GM19455 (cell line): ENCODE measurements around the gene FLVCR2.
A peak's percentile ranks its signal among the peaks of the same experiment; 100 is the strongest.

Experiments
- ATAC-seq: cut with Tn5 transposase; IDR thresholded peaks from one replicate; pipeline ENCODE4 v1.9.1; 2021; ENCODE audit not compliant: unreplicated experiment

The FLVCR2 gene

DNA sequence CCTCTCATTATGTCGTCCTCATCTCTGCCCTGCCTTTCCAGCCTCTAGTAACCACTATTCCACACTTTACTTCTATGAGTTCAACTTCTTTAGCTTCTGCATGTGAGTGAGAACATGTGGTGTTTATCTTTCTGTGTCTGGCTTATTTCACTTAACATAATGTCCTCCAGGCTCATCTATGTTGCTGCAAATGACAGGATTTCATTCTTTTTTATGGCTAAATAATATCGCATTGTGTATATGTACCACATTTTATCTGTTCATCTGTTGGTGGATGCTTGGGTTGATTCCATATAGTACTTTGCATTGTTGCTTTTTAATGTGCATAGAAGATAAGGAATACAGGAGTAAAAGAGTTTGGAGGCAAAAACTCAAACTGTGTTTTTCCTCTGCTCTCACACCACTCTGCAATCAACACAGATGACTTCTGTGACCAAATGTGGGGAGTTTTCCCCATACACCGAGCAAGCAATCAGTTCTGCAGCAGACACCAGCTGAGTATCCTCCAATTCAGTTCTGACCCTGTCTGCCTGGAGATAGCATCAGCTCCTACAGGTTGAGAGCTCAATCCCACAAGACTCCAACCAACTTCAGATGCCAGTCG lies 24.6 kb upstream of the FLVCR2 start:
- no peak for ATAC-seq

- ATAC-seq = no peak
Observed at GRCh38 chr14:75554482-75554881, 23.9 kb upstream of the FLVCR2 start.

DNA sequence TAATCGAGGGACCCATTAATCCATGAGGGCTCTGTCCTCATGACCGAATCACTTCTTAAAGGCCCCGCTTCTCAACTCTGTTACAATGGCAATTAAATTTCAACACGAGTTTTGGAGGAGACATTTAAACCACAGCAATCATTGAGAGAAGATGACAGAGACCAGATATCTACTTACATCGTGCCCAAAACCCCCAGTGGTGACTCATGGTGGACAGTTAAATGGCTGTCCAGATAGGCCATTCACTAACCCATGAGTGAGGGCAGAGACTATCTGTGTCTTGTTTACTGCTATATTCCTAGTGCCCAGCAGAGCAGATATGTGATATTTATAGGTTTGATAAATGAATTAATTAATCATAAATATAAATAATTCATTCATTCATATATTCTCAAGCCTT lies 20.0 kb upstream of the FLVCR2 start:
- ATAC-seq = no peak

- no peak for ATAC-seq
Observed at GRCh38 chr14:75559045-75559444, 19.4 kb upstream of the FLVCR2 start.

DNA sequence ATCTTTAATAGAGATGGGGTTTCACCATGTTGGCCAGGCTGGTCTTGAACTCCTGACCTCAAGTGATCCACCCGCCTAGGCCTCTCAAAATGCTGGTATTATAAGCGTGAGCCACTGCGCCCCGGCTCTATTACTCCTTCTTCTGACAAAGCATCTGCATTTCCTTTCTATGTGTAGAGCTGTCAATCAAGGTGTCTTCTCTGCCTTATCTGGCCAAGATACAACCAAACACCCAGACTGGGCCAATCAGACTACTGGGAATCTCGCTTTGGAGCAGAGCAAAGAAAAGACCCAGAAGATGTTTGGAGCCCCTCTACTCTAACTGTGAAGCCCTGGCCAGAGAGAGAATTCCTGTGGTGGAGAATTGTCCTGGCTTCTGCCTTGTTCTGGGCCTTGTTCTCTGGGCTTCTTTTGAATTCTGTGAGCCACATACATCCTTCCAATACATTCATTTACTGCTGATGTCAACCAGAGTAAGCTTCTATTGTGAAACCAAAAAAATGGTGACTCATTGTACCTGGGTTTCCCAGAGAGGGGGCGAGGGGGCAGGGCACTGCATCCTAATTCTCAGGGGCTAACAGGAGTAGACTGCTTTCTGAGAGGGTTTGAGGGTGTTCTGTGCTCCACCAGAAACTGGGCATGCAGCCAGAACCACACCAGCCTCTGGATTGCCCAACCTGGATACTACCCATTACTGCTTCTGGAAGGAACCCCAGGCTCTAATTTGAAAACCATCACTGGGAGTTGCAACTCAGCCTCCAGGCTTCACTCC lies 18.8 kb upstream of the FLVCR2 start:
- no peak for ATAC-seq

DNA sequence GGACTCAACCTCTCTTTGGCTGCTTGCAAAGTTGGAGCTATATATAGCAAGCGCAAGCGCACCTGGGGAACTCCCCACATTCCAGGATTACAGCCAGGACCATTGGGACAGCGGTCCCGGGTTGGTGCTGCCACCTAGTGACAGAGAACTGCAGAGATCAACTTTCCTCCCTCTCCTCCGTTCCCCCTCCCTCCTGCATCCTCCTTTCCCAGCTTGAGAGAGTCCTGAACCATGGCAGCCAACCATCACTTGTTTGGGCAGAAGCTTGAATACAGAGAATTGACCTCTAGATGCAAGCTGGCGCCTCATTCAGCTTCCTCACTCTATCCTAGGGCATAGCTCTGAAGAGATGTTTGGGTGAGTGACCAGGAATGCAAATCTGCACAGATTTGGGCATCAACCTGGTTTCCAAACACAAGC lies 17.4 kb upstream of the FLVCR2 start:
- ATAC-seq = no peak

- no peak for ATAC-seq
Observed at GRCh38 chr14:75562089-75562488, 16.3 kb upstream of the FLVCR2 start.

DNA sequence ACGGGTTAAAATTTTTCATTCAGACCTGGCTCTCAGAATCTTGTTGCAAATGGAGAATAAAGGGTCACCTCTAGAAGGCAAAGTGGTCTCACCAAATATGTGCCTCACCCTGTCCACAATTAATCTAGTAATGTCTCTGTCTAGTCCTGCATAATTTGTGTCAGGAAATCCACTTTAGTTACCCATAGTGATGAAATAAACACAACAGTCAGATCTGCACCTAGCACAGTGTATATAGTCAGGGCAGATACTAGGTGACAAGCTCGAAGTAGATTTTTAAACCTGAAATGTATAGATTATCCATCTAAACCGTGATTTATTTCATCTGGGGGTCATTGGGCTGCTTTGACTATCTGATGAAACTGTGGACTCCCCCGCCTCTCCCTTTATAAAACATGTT lies 15.9 kb upstream of the FLVCR2 start:
- no peak for ATAC-seq

- ATAC-seq = no peak
Observed at GRCh38 chr14:75563931-75564330, 14.5 kb upstream of the FLVCR2 start.

GRCh38 chr14:75565056-75565455 lies 13.4 kb upstream of the FLVCR2 start:
- no peak for ATAC-seq

DNA sequence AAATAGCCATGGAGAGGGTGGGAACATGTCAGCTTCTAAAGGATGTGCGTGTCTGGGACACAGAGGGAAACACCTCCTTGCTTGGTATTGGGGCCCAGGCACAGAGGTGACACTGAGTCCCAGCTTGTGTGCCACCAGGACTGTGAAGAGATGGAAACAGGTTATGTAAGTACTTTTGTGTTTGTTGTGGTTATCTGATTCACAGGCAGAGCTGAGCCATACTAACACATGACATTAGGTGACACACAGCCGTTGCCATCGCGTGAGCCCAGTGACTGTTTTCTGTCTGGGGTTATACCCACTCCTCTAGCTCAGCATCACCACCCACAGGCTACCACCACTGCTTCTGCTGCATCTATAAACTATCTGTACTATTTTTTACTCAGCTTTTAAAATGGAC lies 12.1 kb upstream of the FLVCR2 start:
- no peak for ATAC-seq

- ATAC-seq = no peak
Observed at GRCh38 chr14:75566752-75567151, 11.7 kb upstream of the FLVCR2 start.

DNA sequence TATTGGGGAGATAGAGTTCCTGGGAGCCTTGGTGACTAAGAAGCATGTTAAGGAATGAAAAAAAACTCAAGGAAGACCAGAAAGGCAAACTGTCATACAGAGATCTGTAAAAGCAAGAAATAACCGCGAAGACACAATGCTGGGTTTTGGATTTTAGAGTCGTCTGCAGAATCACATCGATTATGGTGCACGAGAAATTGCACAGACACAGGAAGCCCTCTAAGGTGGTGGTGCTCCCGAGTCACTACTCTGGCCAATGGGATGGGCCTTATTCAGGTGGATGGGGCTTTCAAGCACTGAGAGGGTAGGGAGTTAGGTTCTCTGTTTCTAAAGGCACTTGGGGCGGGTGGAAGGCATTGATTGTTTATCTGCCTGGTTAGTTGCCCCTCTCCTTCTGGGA lies 10.3 kb upstream of the FLVCR2 start:
- ATAC-seq = no peak

GRCh38 chr14:75568791-75569190 lies 9.6 kb upstream of the FLVCR2 start:
- no peak for ATAC-seq

DNA sequence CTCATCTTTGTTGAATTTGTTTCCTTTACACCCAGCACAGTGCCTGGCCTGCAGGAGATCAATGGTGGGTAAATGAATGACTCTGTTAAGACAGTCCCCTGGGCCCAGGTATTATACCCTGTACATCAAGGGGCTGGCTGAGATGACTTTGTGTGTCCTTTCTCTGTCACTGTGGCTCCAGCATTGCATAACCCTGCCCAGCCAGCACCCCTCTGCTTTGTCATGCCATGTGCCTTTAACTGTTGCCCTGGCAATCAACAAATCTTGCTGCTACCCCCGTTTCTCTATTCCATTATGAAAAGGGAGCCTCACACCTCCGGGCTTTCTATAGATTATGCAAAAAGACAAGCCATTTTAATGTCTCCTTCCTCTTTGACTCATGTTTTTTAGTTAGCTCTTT lies 7.6 kb upstream of the FLVCR2 start:
- ATAC-seq = no peak

GRCh38 chr14:75572104-75572503 lies 6.3 kb upstream of the FLVCR2 start:
- ATAC-seq = no peak

GRCh38 chr14:75577090-75577489 lies 1.3 kb upstream of the FLVCR2 start:
- ATAC-seq = no peak

DNA sequence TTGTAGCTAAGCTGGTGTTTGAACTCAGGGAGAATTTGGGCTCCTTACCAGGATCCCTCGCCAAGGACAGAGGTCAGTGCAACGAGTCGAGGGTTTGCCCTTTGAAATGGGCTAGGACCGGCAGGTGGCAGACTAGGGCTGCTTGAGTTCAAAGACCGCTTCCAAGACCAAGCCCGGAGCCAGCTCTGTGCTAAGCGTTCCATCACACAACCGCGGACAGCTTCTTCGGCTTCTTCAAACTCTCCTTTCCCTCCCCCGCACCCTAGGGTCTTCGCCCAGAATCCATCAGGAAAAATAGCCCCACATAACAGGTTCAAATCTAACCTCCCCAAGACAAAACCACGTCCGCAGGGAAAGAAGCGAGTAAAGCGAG lies 705 bp upstream of the FLVCR2 start:
- peak; percentile 66 for ATAC-seq

DNA sequence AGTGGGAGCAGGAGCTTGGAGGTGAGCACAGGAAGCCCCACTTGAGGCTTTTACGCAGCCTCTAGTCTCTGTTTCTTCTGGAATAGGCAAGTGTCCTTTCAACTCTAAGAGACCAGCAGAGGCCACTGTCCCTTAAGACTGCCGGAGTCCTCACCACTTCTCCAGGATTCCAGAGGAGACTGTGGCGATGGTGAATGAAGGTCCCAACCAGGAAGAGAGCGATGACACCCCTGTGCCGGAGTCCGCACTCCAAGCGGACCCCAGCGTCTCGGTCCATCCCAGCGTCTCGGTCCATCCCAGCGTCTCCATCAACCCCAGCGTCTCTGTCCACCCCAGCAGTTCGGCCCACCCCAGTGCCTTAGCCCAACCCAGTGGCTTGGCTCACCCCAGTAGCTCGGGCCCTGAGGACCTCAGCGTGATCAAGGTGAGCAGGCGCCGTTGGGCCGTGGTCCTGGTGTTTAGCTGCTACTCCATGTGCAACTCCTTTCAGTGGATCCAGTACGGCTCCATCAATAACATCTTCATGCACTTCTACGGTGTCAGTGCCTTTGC lies 442 bp downstream of the FLVCR2 start:
- no peak for ATAC-seq

GRCh38 chr14:75579338-75579864 lies 981 bp downstream of the FLVCR2 start:
- no peak for ATAC-seq

DNA sequence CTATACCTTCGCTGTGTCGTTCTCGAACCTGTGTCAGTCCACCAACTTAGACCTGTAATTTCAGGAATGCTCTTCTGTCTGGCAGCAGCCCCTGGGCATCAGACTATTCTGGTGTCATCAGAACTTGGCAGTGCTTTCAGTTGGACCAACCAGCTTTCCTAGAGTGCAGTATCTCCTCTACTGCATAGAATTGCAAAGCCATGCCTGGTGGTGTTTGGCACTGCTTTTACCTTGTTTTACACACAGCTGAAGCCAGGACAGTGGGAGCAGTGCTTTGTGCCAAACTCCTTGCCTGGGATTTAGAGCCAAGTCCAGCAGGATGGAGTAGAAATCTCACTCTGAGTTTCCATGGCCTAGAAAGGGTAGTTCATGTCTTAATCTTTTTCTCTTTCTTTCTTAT lies 1.5 kb downstream of the FLVCR2 start:
- ATAC-seq = no peak

- no peak for ATAC-seq
Observed at GRCh38 chr14:75587388-75587787, 9.0 kb downstream of the FLVCR2 start.
